ENCODE measurements around the gene NIT1. TPM values are rescaled to one million over a fixed set of nuclear protein-coding genes. Genes with fewer than 3 reads are reported as not detected.
A peak's percentile ranks its signal among the peaks of the same experiment; 100 is the strongest.

NIT1 gene
- total and polyA plus RNA-seq, 2 of the 8 experiments (the other 6 are each of a cell fraction or from before 2014, with no cell fraction given), result 33.0 to 40.4 TPM

- peak; percentile 66 to 81 for TF ChIP-seq RAD21 (IDR thresholded peaks at IDR 0.05 in 1 of 2, conservative IDR thresholded peaks at IDR 0.05 in 1 of 2; ENCODE audit: low read depth in 2 of 2, low read length in 2 of 2)
Measured at GRCh38 chr1:161071886-161072371, 46.0 kb upstream of the NIT1 start (continued).

Data from H1 (cell line).